ENCODE results near the gene NAA20. TPM values are rescaled to one million over a fixed set of nuclear protein-coding genes. Genes with fewer than 3 reads are reported as not detected.
A peak's percentile ranks its signal among the peaks of the same experiment; 100 is the strongest.

Gene NAA20
- total RNA-seq, 1 donor from 2014 or later = 44.8 TPM

DNA sequence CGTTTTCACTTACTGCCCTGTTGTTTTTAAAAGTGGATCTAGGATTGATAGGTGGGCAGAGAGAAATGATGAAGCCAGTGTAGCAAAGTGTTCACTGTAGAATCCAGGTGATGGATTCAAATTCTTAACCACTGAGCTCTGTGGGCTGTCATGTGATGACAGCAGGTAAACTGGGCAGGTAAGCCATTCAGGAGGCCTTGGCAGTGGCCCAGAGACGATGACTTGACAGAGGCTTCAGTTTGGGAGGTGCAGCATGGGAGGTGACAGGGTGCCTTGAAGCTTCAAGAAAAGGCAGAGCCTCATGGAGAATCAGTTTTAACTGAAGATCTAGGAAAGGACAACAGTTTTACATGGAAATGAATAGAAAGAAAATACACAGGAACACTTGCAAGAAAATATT, 2.0 kb downstream of the NAA20 start:
- H3K4me1 Mint-ChIP-seq = peaks cover 41% of the 10 kb centered on the region
- POLR2A ChIA-PET = interaction anchor here (1.6 kb wide), 1 partner anchor 33 kb away, joined by 3 read pairs; the partner anchor contains the start of genes CFAP61 and CRNKL1

DNA sequence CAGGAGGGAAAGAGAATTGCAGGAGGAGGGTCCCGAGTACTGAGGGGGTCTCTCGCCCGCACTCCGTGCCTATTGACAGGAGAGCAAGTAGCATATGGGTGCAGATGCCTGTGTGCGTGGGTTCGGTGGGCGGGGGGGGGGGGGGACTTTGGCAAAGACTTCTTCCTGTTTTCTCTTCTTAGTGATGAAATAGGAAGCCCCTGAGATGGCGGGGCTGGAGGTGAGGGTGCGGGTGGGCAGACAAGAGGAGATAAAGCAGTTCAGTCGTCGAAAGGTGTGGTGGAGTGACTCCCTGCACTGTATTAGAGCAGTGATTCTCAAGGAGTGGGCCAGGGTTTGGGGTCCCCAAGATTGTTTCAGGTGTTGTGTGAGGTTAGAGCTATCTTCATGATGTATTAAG, 3.7 kb downstream of the NAA20 start:
- ATAC-seq (ENCODE audit: low read depth) (no peak), DNase-seq (no peak)
- H3K36me3 Mint-ChIP-seq (ENCODE audit: low read depth) = peaks cover 45% of the 10 kb centered on the region
- peaks cover 40% of the 10 kb centered on the region for H3K4me1 Mint-ChIP-seq
- H3K27ac Mint-ChIP-seq = no peak overlapping the region
- H3K27me3 Mint-ChIP-seq = no peaks in the 10 kb centered on the region
- TF ChIP-seq, protein P1, sequence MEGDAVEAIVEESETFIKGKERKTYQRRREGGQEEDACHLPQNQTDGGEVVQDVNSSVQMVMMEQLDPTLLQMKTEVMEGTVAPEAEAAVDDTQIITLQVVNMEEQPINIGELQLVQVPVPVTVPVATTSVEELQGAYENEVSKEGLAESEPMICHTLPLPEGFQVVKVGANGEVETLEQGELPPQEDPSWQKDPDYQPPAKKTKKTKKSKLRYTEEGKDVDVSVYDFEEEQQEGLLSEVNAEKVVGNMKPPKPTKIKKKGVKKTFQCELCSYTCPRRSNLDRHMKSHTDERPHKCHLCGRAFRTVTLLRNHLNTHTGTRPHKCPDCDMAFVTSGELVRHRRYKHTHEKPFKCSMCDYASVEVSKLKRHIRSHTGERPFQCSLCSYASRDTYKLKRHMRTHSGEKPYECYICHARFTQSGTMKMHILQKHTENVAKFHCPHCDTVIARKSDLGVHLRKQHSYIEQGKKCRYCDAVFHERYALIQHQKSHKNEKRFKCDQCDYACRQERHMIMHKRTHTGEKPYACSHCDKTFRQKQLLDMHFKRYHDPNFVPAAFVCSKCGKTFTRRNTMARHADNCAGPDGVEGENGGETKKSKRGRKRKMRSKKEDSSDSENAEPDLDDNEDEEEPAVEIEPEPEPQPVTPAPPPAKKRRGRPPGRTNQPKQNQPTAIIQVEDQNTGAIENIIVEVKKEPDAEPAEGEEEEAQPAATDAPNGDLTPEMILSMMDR (IDR thresholded peaks at IDR 0.05) = no peak
- ChIA-PET CTCF (no interaction called here), POLR2A (no interaction called here)
- no peaks in the 10 kb centered on the region for H3K9me3 Mint-ChIP-seq
- no peak overlapping the region for H3K4me3 Mint-ChIP-seq
- intact Hi-C loops (cut with micrococcal nuclease) = no loop called here

More for the DNA sequence above, 2.0 kb downstream of the NAA20 start:
- CTCF ChIA-PET = no interaction called here
- H3K27ac Mint-ChIP-seq = peak overlapping the region; percentile 30
- TF ChIP-seq, protein P1 (IDR thresholded peaks at IDR 0.05) = no peak
- ATAC-seq (ENCODE audit: low read depth) (no peak), DNase-seq (no peak)
- intact Hi-C loops (cut with micrococcal nuclease) = loop anchor here (5.0 to 10.0 kb wide), 3 partner anchors 312 to 1434 kb away; partner anchors contain the start of gene DTD1
- peak overlapping the region; percentile 59 for H3K4me3 Mint-ChIP-seq
- peaks cover 30% of the 10 kb centered on the region for H3K36me3 Mint-ChIP-seq (ENCODE audit: low read depth)
- no peaks in the 10 kb centered on the region for H3K9me3 Mint-ChIP-seq
- H3K27me3 Mint-ChIP-seq = no peaks in the 10 kb centered on the region

DNA sequence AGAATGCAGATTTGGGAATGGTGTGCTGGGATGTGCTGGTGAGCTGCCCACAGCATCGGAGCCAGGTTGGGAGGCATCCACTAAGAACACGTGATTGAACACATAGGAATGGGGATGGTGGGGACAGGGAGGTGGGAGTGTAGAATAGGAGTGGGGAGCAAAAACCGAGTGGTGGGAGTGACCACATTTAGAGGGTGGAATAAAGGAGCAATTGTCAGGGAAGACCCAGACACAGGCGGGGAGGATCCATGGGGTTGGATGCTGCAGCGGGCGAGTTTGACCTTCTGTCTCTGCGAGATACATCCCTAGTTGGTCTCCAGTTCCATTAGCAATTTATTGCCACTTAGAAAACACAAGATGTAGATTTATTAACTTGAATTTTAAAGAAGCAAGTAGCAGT, 4.7 kb downstream of the NAA20 start:
- H3K27ac Mint-ChIP-seq = no peak overlapping the region
- ChIA-PET CTCF (no interaction called here), POLR2A (no interaction called here)
- TF ChIP-seq, protein P1 (IDR thresholded peaks at IDR 0.05) = no peak
- H3K36me3 Mint-ChIP-seq (ENCODE audit: low read depth) = peaks cover 51% of the 10 kb centered on the region
- ATAC-seq (ENCODE audit: low read depth) = no peak
- H3K4me1 Mint-ChIP-seq = peaks cover 35% of the 10 kb centered on the region
- no peak for DNase-seq
- intact Hi-C loops (cut with micrococcal nuclease) = no loop called here
- no peak overlapping the region for H3K4me3 Mint-ChIP-seq
- H3K27me3 Mint-ChIP-seq = no peaks in the 10 kb centered on the region
- H3K9me3 Mint-ChIP-seq = no peaks in the 10 kb centered on the region

DNA sequence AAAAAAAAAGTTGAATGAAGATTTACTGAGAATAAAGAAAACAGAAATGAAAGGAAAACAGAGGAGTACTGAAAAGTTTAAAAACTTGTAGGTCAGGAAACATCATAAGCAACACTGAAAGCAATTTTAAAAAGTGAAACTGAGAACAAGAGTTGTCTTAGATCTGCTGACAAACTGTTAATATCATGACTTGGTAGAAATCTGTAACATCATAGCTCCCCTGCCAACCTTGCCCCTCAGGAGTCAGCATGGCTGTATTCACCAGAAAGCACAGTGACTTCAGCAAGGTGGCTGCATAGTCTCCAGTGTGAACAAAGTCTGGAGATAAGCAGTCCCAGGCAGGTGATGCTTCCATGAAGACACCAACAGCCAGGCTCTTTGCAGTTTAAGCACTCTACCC, 5.3 kb downstream of the NAA20 start:
- H3K9me3 Mint-ChIP-seq = no peaks in the 10 kb centered on the region
- TF ChIP-seq, protein P1 (IDR thresholded peaks at IDR 0.05) = no peak
- H3K27me3 Mint-ChIP-seq = no peaks in the 10 kb centered on the region
- H3K36me3 Mint-ChIP-seq (ENCODE audit: low read depth) = peaks cover 56% of the 10 kb centered on the region
- no peak for DNase-seq
- ATAC-seq (ENCODE audit: low read depth) = no peak
- H3K4me3 Mint-ChIP-seq = no peak overlapping the region
- intact Hi-C loops (cut with micrococcal nuclease) = no loop called here
- H3K27ac Mint-ChIP-seq = no peak overlapping the region
- ChIA-PET POLR2A (no interaction called here), CTCF (no interaction called here)
- H3K4me1 Mint-ChIP-seq = peaks cover 31% of the 10 kb centered on the region

DNA sequence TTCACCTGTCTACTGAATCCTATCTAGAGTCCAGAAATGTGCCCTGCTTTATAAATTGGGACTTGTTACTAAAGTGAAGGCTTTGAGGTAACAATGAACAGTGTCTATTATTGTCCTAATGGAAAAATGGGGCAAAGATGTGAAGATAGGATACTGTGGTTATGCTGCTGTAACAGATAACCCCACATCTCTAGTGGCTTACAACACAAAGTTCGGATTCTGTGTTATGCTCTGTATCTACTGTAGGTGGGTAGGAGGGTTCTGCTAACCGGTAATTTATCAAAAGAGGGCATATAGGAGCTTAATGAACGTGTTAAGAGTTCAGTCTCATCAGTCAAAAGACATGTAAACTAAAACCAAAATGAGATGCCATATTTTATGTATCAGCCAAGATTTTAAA, 6.2 kb downstream of the NAA20 start:
- H3K4me3 Mint-ChIP-seq = no peak overlapping the region
- intact Hi-C loops (cut with micrococcal nuclease) = no loop called here
- ChIA-PET POLR2A (no interaction called here), CTCF (no interaction called here)
- H3K27me3 Mint-ChIP-seq = no peaks in the 10 kb centered on the region
- H3K4me1 Mint-ChIP-seq = peaks cover 23% of the 10 kb centered on the region
- DNase-seq (no peak), ATAC-seq (ENCODE audit: low read depth) (no peak)
- TF ChIP-seq, protein P1 (IDR thresholded peaks at IDR 0.05) = no peak
- no peaks in the 10 kb centered on the region for H3K9me3 Mint-ChIP-seq
- H3K36me3 Mint-ChIP-seq (ENCODE audit: low read depth) = peaks cover 60% of the 10 kb centered on the region
- H3K27ac Mint-ChIP-seq = no peak overlapping the region

Data from activated B cell treated with CpG ODN at 0.5 μM for 24 hours (primary cell).